ENCODE measurements around the gene PLCL2.

DNA sequence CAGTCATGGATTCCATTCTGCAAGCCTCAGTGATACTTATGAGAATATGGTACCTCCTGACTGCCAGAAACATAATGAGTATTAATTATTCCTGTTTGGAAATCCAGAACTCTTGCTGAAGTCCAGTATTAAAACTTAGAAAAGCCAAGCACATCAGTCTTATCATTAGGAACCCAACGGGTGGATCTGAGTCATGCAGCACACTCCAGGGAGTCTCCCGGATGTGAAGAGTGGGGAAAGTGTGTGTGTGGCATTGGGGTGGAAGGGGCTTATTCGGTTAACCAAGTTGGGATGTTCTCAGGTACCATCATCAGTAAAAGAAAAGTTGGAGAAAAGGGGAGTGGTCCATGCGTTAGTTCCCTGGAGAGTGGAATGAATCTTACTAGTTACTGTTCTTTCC is 181.1 kb downstream of the PLCL2 start:
- TF ChIP-seq, protein P1, sequence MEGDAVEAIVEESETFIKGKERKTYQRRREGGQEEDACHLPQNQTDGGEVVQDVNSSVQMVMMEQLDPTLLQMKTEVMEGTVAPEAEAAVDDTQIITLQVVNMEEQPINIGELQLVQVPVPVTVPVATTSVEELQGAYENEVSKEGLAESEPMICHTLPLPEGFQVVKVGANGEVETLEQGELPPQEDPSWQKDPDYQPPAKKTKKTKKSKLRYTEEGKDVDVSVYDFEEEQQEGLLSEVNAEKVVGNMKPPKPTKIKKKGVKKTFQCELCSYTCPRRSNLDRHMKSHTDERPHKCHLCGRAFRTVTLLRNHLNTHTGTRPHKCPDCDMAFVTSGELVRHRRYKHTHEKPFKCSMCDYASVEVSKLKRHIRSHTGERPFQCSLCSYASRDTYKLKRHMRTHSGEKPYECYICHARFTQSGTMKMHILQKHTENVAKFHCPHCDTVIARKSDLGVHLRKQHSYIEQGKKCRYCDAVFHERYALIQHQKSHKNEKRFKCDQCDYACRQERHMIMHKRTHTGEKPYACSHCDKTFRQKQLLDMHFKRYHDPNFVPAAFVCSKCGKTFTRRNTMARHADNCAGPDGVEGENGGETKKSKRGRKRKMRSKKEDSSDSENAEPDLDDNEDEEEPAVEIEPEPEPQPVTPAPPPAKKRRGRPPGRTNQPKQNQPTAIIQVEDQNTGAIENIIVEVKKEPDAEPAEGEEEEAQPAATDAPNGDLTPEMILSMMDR (IDR thresholded peaks at IDR 0.05) = no peak
- TF ChIP-seq ZFX (IDR thresholded peaks at IDR 0.05; ENCODE audit: borderline replicate concordance) = no peak
